ENCODE data around the gene SLC27A2.

SLC27A2 gene

DNA sequence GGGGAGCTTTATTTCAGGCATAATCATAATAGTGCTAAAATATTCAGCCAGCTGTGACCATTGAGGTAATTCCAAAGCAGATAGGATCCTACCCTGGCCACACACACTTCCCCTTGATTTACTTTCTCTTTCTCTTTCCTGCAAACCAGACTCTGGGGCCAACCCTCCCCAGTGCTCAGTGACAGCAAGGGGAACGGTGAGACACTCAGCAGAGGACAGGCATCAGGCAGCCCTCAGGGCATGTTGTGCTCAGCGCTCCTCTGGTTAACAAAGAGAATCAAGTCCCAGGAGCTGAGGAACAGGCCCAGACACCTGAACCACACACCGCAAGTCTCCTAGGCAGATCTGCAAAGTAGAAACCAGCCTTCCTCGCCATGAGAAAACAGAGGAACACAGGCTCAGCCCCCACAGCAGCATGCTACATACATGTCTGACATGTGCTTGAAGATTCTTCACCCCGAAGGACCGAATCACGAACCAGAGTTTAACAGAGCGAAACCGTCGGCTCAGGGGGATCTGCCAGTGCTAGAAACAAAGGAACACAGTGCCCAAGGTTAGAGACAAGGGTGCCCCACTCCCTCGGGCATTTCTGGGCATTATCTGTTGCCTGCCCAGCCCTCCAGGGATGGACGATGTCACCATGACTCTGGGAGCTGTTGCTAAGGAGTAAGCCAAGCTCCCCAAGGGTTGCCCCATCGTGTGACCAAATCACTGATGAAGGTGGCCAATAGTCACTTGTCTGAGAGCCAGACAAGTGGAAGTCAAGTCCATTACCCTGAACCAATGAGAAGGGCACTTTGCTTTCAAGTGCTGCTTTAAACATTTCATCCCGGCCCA lies 66.0 kb downstream of the SLC27A2 start:
- peak overlapping the region in 1 of 2 donors; percentile 38 for H3K27ac ChIP-seq (ENCODE audit: low read depth in 2 of 2, low read length in 2 of 2)

GRCh38 chr15:50248994-50249582 lies 67.1 kb downstream of the SLC27A2 start:
- no peaks in the 10 kb centered on the region for H3K4me1 ChIP-seq (ENCODE audit: control insufficient read depth in 2 of 2, insufficient read depth in 2 of 2, low read length in 2 of 2)
- H3K27me3 ChIP-seq (ENCODE audit: control insufficient read depth in 2 of 2, insufficient read depth in 2 of 2, low read length in 2 of 2), result no peaks in the 10 kb centered on the region
- H3K4me3 ChIP-seq (ENCODE audit: low read length in 2 of 2), result no peak overlapping the region
- H3K36me3 ChIP-seq (ENCODE audit: control insufficient read depth in 2 of 2, insufficient read depth in 2 of 2, low read length in 2 of 2), result no peaks in the 10 kb centered on the region
- no peak overlapping the region for H3K27ac ChIP-seq (ENCODE audit: low read depth in 2 of 2, low read length in 2 of 2)
- H3K9ac ChIP-seq (ENCODE audit: low read depth in 1 of 2, low read length in 2 of 2), result no peak overlapping the region
- no peaks in the 10 kb centered on the region for H3K9me3 ChIP-seq (ENCODE audit: control insufficient read depth in 2 of 2, low read length in 2 of 2)

More for the DNA sequence above, 66.0 kb downstream of the SLC27A2 start:
- Histone ChIP-seq H3K36me3 (ENCODE audit: control insufficient read depth in 2 of 2, insufficient read depth in 2 of 2, low read length in 2 of 2) (no peaks in the 10 kb centered on the region), H3K27me3 (ENCODE audit: control insufficient read depth in 2 of 2, insufficient read depth in 2 of 2, low read length in 2 of 2) (no peaks in the 10 kb centered on the region), H3K9me3 (ENCODE audit: control insufficient read depth in 2 of 2, low read length in 2 of 2) (no peaks in the 10 kb centered on the region), H3K9ac (ENCODE audit: low read depth in 1 of 2, low read length in 2 of 2) (peak overlapping the region in 1 of 2 donors; percentile 32), H3K4me3 (ENCODE audit: low read length in 2 of 2) (peak overlapping the region in 1 of 2 donors; percentile 37), H3K4me1 (ENCODE audit: control insufficient read depth in 2 of 2, insufficient read depth in 2 of 2, low read length in 2 of 2) (no peaks in the 10 kb centered on the region)

- Histone ChIP-seq H3K9me3 (ENCODE audit: control insufficient read depth in 2 of 2, low read length in 2 of 2) (no peaks in the 10 kb centered on the region), H3K36me3 (ENCODE audit: control insufficient read depth in 2 of 2, insufficient read depth in 2 of 2, low read length in 2 of 2) (no peaks in the 10 kb centered on the region), H3K27ac (ENCODE audit: low read depth in 2 of 2, low read length in 2 of 2) (no peak overlapping the region), H3K9ac (ENCODE audit: low read depth in 1 of 2, low read length in 2 of 2) (no peak overlapping the region), H3K4me3 (ENCODE audit: low read length in 2 of 2) (no peak overlapping the region), H3K27me3 (ENCODE audit: control insufficient read depth in 2 of 2, insufficient read depth in 2 of 2, low read length in 2 of 2) (no peaks in the 10 kb centered on the region), H3K4me1 (ENCODE audit: control insufficient read depth in 2 of 2, insufficient read depth in 2 of 2, low read length in 2 of 2) (no peaks in the 10 kb centered on the region)
Observed at GRCh38 chr15:50249704-50250103, 67.7 kb downstream of the SLC27A2 start.

- Histone ChIP-seq H3K27ac (ENCODE audit: low read depth in 2 of 2, low read length in 2 of 2) (no peak overlapping the region), H3K27me3 (ENCODE audit: control insufficient read depth in 2 of 2, insufficient read depth in 2 of 2, low read length in 2 of 2) (no peaks in the 10 kb centered on the region), H3K4me1 (ENCODE audit: control insufficient read depth in 2 of 2, insufficient read depth in 2 of 2, low read length in 2 of 2) (no peaks in the 10 kb centered on the region), H3K4me3 (ENCODE audit: low read length in 2 of 2) (no peak overlapping the region), H3K9ac (ENCODE audit: low read depth in 1 of 2, low read length in 2 of 2) (no peak overlapping the region), H3K9me3 (ENCODE audit: control insufficient read depth in 2 of 2, low read length in 2 of 2) (no peaks in the 10 kb centered on the region), H3K36me3 (ENCODE audit: control insufficient read depth in 2 of 2, insufficient read depth in 2 of 2, low read length in 2 of 2) (no peaks in the 10 kb centered on the region)
Observed at GRCh38 chr15:50250760-50251394, 68.9 kb downstream of the SLC27A2 start.

GRCh38 chr15:50251638-50252182 lies 69.7 kb downstream of the SLC27A2 start:
- Histone ChIP-seq H3K4me3 (ENCODE audit: low read length in 2 of 2) (no peak overlapping the region), H3K4me1 (ENCODE audit: control insufficient read depth in 2 of 2, insufficient read depth in 2 of 2, low read length in 2 of 2) (no peaks in the 10 kb centered on the region), H3K36me3 (ENCODE audit: control insufficient read depth in 2 of 2, insufficient read depth in 2 of 2, low read length in 2 of 2) (no peaks in the 10 kb centered on the region), H3K9me3 (ENCODE audit: control insufficient read depth in 2 of 2, low read length in 2 of 2) (no peaks in the 10 kb centered on the region), H3K27ac (ENCODE audit: low read depth in 2 of 2, low read length in 2 of 2) (no peak overlapping the region), H3K9ac (ENCODE audit: low read depth in 1 of 2, low read length in 2 of 2) (no peak overlapping the region), H3K27me3 (ENCODE audit: control insufficient read depth in 2 of 2, insufficient read depth in 2 of 2, low read length in 2 of 2) (no peaks in the 10 kb centered on the region)

DNA sequence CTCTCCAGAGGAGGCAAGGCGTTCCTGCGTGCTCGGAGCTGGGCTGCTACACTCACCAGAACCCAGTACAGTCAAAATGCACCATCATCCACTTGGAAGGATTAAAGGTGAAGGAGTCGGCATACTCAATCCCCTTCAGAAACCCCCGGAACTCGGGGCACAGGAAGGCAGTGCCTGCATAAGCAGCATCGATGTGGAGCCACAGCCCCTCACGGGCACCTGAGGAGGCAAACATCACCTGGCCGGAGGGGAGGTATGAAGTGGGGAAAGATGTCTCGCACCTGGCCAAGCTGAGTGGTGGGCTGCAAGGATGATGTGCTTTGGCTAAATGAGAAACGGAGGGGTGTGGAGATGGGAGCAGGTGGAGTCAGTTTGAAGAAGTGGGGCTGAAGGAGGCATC lies 70.6 kb downstream of the SLC27A2 start:
- Histone ChIP-seq H3K9me3 (ENCODE audit: control insufficient read depth in 2 of 2, low read length in 2 of 2) (no peaks in the 10 kb centered on the region), H3K27ac (ENCODE audit: low read depth in 2 of 2, low read length in 2 of 2) (no peak overlapping the region), H3K27me3 (ENCODE audit: control insufficient read depth in 2 of 2, insufficient read depth in 2 of 2, low read length in 2 of 2) (no peaks in the 10 kb centered on the region), H3K9ac (ENCODE audit: low read depth in 1 of 2, low read length in 2 of 2) (no peak overlapping the region), H3K4me3 (ENCODE audit: low read length in 2 of 2) (no peak overlapping the region), H3K4me1 (ENCODE audit: control insufficient read depth in 2 of 2, insufficient read depth in 2 of 2, low read length in 2 of 2) (no peaks in the 10 kb centered on the region), H3K36me3 (ENCODE audit: control insufficient read depth in 2 of 2, insufficient read depth in 2 of 2, low read length in 2 of 2) (no peaks in the 10 kb centered on the region)

GRCh38 chr15:50256188-50257041 lies 74.4 kb downstream of the SLC27A2 start:
- Histone ChIP-seq H3K27me3 (ENCODE audit: control insufficient read depth in 2 of 2, insufficient read depth in 2 of 2, low read length in 2 of 2) (no peaks in the 10 kb centered on the region), H3K9me3 (ENCODE audit: control insufficient read depth in 2 of 2, low read length in 2 of 2) (no peaks in the 10 kb centered on the region), H3K4me3 (ENCODE audit: low read length in 2 of 2) (no peak overlapping the region), H3K36me3 (ENCODE audit: control insufficient read depth in 2 of 2, insufficient read depth in 2 of 2, low read length in 2 of 2) (no peaks in the 10 kb centered on the region), H3K4me1 (ENCODE audit: control insufficient read depth in 2 of 2, insufficient read depth in 2 of 2, low read length in 2 of 2) (no peaks in the 10 kb centered on the region), H3K27ac (ENCODE audit: low read depth in 2 of 2, low read length in 2 of 2) (no peak overlapping the region), H3K9ac (ENCODE audit: low read depth in 1 of 2, low read length in 2 of 2) (no peak overlapping the region)

GRCh38 chr15:50257332-50257731 lies 75.3 kb downstream of the SLC27A2 start:
- H3K4me3 ChIP-seq (ENCODE audit: low read length in 2 of 2), result no peak overlapping the region
- no peaks in the 10 kb centered on the region for H3K27me3 ChIP-seq (ENCODE audit: control insufficient read depth in 2 of 2, insufficient read depth in 2 of 2, low read length in 2 of 2)
- H3K36me3 ChIP-seq (ENCODE audit: control insufficient read depth in 2 of 2, insufficient read depth in 2 of 2, low read length in 2 of 2), result no peaks in the 10 kb centered on the region
- H3K9me3 ChIP-seq (ENCODE audit: control insufficient read depth in 2 of 2, low read length in 2 of 2), result no peaks in the 10 kb centered on the region
- H3K27ac ChIP-seq (ENCODE audit: low read depth in 2 of 2, low read length in 2 of 2), result no peak overlapping the region
- no peak overlapping the region for H3K9ac ChIP-seq (ENCODE audit: low read depth in 1 of 2, low read length in 2 of 2)
- H3K4me1 ChIP-seq (ENCODE audit: control insufficient read depth in 2 of 2, insufficient read depth in 2 of 2, low read length in 2 of 2), result no peaks in the 10 kb centered on the region

- Histone ChIP-seq H3K36me3 (ENCODE audit: control insufficient read depth in 2 of 2, insufficient read depth in 2 of 2, low read length in 2 of 2) (no peaks in the 10 kb centered on the region), H3K9ac (ENCODE audit: low read depth in 1 of 2, low read length in 2 of 2) (no peak overlapping the region), H3K4me3 (ENCODE audit: low read length in 2 of 2) (no peak overlapping the region), H3K27me3 (ENCODE audit: control insufficient read depth in 2 of 2, insufficient read depth in 2 of 2, low read length in 2 of 2) (no peaks in the 10 kb centered on the region), H3K27ac (ENCODE audit: low read depth in 2 of 2, low read length in 2 of 2) (no peak overlapping the region), H3K4me1 (ENCODE audit: control insufficient read depth in 2 of 2, insufficient read depth in 2 of 2, low read length in 2 of 2) (no peaks in the 10 kb centered on the region), H3K9me3 (ENCODE audit: control insufficient read depth in 2 of 2, low read length in 2 of 2) (no peaks in the 10 kb centered on the region)
Observed at GRCh38 chr15:50257924-50258323, 75.9 kb downstream of the SLC27A2 start.
